LHCN-M2 (cell line): Measurements from ENCODE around the gene DSE. TPM values are rescaled to one million over a fixed set of nuclear protein-coding genes. Genes with fewer than 3 reads are reported as not detected.

ENCODE experiments used
- DNase-seq: peaks from one replicate; pipeline ENCODE4 v3.0.0-alpha.2; 2012; ENCODE audit warnings: low read depth
- total RNA-seq: library from RNA; depleted of rRNA; stranded (reverse); fragments of >200 nt; gene quantifications from 2 replicates; pipeline ENCODE4 v1.2.3, GENCODE V29; 2014; rRNA removed

The DSE gene
- total RNA-seq, 1 experiment from 2014 or later: 28.4 TPM

- DNase-seq: no peak
Measured at GRCh38 chr6:116471531-116471930, 100.8 kb downstream of the DSE start.

GRCh38 chr6:116472706-116473105 is 102.0 kb downstream of the DSE start:
- DNase-seq: no peak

DNA sequence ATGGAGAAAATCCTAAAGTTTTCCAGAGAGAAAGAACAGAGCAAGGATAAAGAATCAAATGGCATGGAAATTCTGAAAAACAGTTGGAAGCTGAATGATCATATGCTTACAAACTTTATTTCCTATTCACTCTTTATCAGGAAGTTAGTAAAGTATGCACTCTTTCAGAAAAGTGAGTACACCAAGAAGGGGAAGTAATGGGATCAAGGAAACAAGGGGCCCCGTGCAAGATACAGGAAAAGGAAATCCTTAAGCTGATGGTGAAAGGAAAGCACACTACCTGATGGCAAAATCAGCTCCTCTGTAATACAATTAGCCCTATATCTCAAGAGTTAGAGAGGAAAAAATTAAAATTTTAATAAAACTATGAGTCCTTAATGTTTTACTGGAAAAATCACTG is 104.4 kb downstream of the DSE start:
- no peak for DNase-seq

DNA sequence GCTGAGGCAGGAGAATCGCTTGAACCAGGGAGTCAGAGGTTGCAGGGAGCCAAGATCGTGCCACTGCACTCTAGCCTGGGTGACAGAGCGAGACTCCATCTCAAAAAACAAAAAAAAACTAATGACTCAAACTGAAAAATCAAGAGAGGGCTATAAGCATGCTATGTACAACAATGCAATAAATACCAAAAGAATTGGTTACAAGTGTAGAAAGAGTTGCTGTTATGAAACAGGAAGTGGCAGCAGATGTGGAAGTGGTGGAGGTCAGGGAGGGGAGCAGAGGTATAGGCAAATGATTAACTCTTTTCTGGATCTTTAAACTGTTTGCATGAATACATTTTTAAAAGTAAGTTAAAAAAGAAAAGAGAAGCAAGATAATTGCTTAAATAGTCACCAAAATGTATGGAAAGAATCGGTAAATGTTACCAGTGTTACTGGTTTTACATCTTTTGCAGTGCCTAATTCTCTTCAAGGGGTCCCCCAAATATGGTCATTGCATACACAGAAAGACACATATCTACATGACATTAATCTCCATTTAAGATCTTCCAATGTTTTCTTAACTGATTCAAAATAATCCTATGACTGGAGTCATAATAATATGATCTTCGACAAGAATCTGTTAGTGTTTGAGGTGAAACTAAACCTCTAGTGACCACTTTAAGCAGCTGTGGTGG is 105.4 kb downstream of the DSE start:
- DNase-seq: peak; percentile 17

- no peak for DNase-seq
Measured at GRCh38 chr6:116482780-116483179, 112.0 kb downstream of the DSE start.

DNA sequence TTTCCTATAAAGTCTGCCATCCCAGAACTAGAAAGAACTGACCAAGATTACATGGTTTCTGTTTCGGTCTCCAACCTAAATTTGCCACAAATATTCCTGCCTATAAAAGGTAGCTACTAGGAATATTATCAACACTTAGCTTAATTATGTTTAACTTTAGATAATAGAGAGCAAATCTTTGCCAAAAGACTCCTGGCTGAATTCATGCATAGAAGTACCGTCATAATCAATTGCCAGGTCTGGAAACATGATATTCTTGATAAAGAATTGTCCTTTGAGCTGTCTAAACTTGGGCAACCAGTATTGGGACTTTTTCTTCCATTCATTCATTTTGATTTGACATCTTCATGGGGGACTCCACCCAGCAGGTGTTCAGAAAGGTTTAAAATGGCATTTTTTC is 112.9 kb downstream of the DSE start:
- no peak for DNase-seq

DNA sequence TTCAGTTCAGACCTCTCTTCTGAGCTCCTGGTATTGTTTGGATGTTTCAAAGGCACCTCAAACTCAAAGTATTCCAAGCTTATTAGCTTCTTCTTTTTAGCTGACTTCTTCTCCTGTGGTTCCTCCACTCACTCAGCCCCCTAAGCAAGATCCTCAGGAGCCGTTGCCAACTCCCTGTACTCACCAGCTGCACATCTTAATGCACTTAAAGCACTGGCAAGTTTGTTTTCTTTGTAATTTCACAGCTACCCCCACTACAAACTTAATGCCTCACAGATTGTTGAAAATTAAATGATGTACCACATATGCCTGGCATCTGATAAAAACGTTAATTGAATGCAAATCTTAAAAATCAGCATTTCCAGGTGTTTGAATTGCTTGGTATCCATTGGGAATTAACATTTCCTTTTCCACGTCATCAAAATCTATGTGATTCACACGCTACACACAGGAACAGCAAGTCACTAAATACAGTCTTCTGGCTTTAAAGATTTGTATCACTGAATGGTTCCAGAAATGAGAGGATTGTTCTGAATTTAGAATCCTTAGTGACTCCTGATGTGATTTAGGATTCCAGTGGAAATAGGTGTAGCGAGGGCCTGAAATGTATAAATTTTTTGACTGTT is 114.9 kb downstream of the DSE start:
- no peak for DNase-seq

DNA sequence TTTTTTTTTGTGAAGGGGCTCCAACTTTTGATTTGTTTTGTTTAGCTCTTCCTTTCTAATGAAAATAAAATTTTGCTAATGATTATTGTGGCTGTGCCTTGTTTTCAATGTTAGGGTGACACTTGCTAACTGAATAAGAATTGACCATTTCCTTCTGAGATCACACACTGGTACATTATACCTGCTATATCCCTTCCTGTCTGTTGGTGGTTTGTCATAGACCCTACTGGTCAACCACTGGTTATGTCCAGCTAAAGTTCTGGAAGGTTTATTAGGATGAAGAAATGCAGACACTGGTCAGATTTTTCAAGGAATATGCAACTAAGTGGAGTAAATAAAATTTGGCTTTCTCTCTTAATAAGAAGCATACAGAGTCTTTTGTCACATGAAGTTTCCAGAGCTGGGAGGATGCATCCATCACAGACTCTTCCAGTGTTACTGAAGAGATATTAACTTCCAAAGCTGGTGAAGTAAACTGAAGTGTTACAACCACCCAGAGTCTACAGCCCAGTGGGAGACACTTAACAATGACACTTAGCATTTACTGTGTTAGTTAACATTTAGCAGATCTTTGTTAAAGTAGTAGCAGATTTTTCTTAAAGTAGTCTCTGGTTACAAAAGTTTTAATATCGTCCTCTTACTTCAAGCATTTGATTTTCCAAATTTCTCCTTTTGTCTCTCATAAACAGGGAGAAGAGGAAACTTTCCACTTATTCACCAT is 121.0 kb downstream of the DSE start:
- no peak for DNase-seq

DNA sequence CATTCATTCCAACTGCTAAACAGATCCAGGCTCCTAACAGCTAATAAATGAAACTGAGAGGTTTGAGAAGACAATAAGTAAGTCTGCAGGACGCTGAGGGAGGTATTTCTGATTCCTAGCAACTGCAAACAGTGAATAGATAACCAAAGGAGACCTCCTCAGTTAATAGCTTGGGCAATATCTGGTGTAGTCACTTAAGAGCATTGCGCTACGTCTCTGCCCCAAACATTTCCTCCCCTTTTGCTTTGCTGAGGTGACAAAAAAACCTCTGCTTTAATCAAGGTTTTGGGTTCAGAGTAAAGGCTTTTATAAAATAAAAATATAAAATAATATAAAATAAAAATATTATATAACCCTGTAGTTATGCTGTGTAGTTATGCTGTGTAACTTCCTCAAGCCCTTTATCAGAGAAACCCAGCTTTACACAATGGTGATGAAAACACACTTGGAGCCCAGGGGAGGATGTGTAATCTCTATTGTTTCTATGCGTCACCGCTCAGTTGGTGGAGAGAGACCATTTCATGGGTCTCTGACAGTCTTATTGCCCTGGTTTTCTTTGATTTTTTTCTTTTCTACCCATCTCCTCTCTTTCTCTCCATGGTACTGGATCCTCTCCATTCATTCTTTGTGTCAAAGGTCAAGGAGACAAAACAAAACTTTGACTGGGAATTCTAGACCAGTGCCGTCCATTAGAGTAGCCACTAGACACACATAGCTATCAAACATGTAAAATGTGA is 121.8 kb downstream of the DSE start:
- no peak for DNase-seq

Other genes starting within 250 kb of the DSE start
- 1.4 and 1.7 TPM in 2 replicates for gene COL10A1, start 244.8 kb upstream of the DSE start, total RNA-seq
- gene TSPYL4, start 116.9 kb upstream of the DSE start, total RNA-seq: 16.7 and 18.8 TPM in 2 replicates
- gene TSPYL1, start 91.0 kb upstream of the DSE start, total RNA-seq: 72.5 and 76.1 TPM in 2 replicates
- 2.7 and 3.9 TPM in 2 replicates for gene CALHM6, start 90.4 kb downstream of the DSE start, total RNA-seq
- 5.1 and 6.3 TPM in 2 replicates for gene CALHM5, start 140.7 kb downstream of the DSE start, total RNA-seq
- 0.06 TPM in 1 of 2 replicates, not detected in the other for gene TRAPPC3L, start 174.7 kb downstream of the DSE start, total RNA-seq
- 0.26 and 1.3 TPM in 2 replicates for gene CALHM4, start 182.8 kb downstream of the DSE start, total RNA-seq
- 46.8 and 61.5 TPM in 2 replicates for gene RWDD1, start 200.6 kb downstream of the DSE start, total RNA-seq
- gene RSPH4A, start 245.5 kb downstream of the DSE start, total RNA-seq: 0.26 and 0.57 TPM in 2 replicates